ENCODE data around the gene ADARB2. TPM values are rescaled to one million over a fixed set of nuclear protein-coding genes. Genes with fewer than 3 reads are reported as not detected.

The ADARB2 gene
- total RNA-seq, 2 donors from 2014 or later = 1.1 to 1.8 TPM

GRCh38 chr10:1213252-1214070, 523.9 kb downstream of the ADARB2 start:
- no peak overlapping the region for H3K9ac ChIP-seq (ENCODE audit: extremely low read depth, low read length, poor library complexity, severe bottlenecking)
- TF ChIP-seq, protein P1, sequence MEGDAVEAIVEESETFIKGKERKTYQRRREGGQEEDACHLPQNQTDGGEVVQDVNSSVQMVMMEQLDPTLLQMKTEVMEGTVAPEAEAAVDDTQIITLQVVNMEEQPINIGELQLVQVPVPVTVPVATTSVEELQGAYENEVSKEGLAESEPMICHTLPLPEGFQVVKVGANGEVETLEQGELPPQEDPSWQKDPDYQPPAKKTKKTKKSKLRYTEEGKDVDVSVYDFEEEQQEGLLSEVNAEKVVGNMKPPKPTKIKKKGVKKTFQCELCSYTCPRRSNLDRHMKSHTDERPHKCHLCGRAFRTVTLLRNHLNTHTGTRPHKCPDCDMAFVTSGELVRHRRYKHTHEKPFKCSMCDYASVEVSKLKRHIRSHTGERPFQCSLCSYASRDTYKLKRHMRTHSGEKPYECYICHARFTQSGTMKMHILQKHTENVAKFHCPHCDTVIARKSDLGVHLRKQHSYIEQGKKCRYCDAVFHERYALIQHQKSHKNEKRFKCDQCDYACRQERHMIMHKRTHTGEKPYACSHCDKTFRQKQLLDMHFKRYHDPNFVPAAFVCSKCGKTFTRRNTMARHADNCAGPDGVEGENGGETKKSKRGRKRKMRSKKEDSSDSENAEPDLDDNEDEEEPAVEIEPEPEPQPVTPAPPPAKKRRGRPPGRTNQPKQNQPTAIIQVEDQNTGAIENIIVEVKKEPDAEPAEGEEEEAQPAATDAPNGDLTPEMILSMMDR (conservative IDR thresholded peaks at IDR 0.05) = no peak
- Mint-ChIP-seq H3K27ac (no peak overlapping the region), H3K9me3 (no peaks in the 10 kb centered on the region), H3K4me3 (no peak overlapping the region), H3K4me1 (no peaks in the 10 kb centered on the region), H3K27me3 (ENCODE audit: insufficient read depth) (peaks cover 1% of the 10 kb centered on the region), H3K36me3 (ENCODE audit: low read depth) (no peaks in the 10 kb centered on the region)
- no peaks in the 10 kb centered on the region for H3K27me3 ChIP-seq (ENCODE audit: control insufficient read depth, insufficient read depth, low read length, poor library complexity, severe bottlenecking)
- no peak overlapping the region for H3K4me3 ChIP-seq (ENCODE audit: low read length)
- no peaks in the 10 kb centered on the region for H3K36me3 ChIP-seq (ENCODE audit: control insufficient read depth, insufficient read depth, low read length)
- peak; percentile 36 for DNase-seq
- no peaks in the 10 kb centered on the region for H3K9me3 ChIP-seq (ENCODE audit: control insufficient read depth, low read length)
- 87 to 89% methylated on average over 20 to 21 of the region's 21 CpGs for WGBS, 2 experiments (ENCODE audit: insufficient coverage in 1 of 2, insufficient read length in 1 of 2)
- H3K27ac ChIP-seq (ENCODE audit: low read depth, low read length) = no peak overlapping the region
- H3K4me1 ChIP-seq (ENCODE audit: control insufficient read depth, insufficient read depth, low read length) = no peaks in the 10 kb centered on the region

- no peaks in the 10 kb centered on the region for H3K27me3 ChIP-seq (ENCODE audit: control insufficient read depth, insufficient read depth, low read length, poor library complexity, severe bottlenecking)
- H3K4me1 ChIP-seq (ENCODE audit: control insufficient read depth, insufficient read depth, low read length) = no peaks in the 10 kb centered on the region
- Mint-ChIP-seq H3K27ac (no peak overlapping the region), H3K4me1 (no peaks in the 10 kb centered on the region), H3K36me3 (ENCODE audit: low read depth) (no peaks in the 10 kb centered on the region), H3K4me3 (no peak overlapping the region), H3K9me3 (no peaks in the 10 kb centered on the region), H3K27me3 (ENCODE audit: insufficient read depth) (peaks cover 1% of the 10 kb centered on the region)
- 84 to 90% methylated on average over 5 to 9 of the region's 9 CpGs for WGBS, 2 experiments (ENCODE audit: insufficient coverage in 1 of 2, insufficient read length in 1 of 2)
- no peak overlapping the region for H3K27ac ChIP-seq (ENCODE audit: low read depth, low read length)
- H3K4me3 ChIP-seq (ENCODE audit: low read length) = no peak overlapping the region
- no peak overlapping the region for H3K9ac ChIP-seq (ENCODE audit: extremely low read depth, low read length, poor library complexity, severe bottlenecking)
- H3K36me3 ChIP-seq (ENCODE audit: control insufficient read depth, insufficient read depth, low read length) = no peaks in the 10 kb centered on the region
- TF ChIP-seq, protein P1 (conservative IDR thresholded peaks at IDR 0.05) = no peak
- no peaks in the 10 kb centered on the region for H3K9me3 ChIP-seq (ENCODE audit: control insufficient read depth, low read length)
- peak; percentile 42 for DNase-seq
These were observed 524.7 kb downstream of the ADARB2 start for GRCh38 chr10:1212571-1213141.

- WGBS, 2 experiments (ENCODE audit: insufficient coverage in 1 of 2, insufficient read length in 1 of 2) = 95% methylated on average over 10 to 16 of the region's 16 CpGs
- H3K36me3 ChIP-seq (ENCODE audit: control insufficient read depth, insufficient read depth, low read length) = no peaks in the 10 kb centered on the region
- Mint-ChIP-seq H3K27me3 (ENCODE audit: insufficient read depth) (peaks cover 1% of the 10 kb centered on the region), H3K27ac (no peak overlapping the region), H3K4me1 (no peaks in the 10 kb centered on the region), H3K36me3 (ENCODE audit: low read depth) (no peaks in the 10 kb centered on the region), H3K4me3 (no peak overlapping the region), H3K9me3 (no peaks in the 10 kb centered on the region)
- H3K27ac ChIP-seq (ENCODE audit: low read depth, low read length) = no peak overlapping the region
- DNase-seq = no peak
- no peaks in the 10 kb centered on the region for H3K4me1 ChIP-seq (ENCODE audit: control insufficient read depth, insufficient read depth, low read length)
- H3K4me3 ChIP-seq (ENCODE audit: low read length) = no peak overlapping the region
- no peaks in the 10 kb centered on the region for H3K27me3 ChIP-seq (ENCODE audit: control insufficient read depth, insufficient read depth, low read length, poor library complexity, severe bottlenecking)
- H3K9ac ChIP-seq (ENCODE audit: extremely low read depth, low read length, poor library complexity, severe bottlenecking) = no peak overlapping the region
- TF ChIP-seq, protein P1 (conservative IDR thresholded peaks at IDR 0.05) = no peak
- H3K9me3 ChIP-seq (ENCODE audit: control insufficient read depth, low read length) = no peaks in the 10 kb centered on the region
These were observed 525.3 kb downstream of the ADARB2 start for GRCh38 chr10:1211844-1212570.
